Fibroblast of skin of abdomen (primary cell): ENCODE results near the gene DEDD2.

ENCODE experiments used
- DNase-seq: peaks from one replicate; pipeline ENCODE4 v3.0.0-alpha.2; 2013

The DEDD2 gene

DNA sequence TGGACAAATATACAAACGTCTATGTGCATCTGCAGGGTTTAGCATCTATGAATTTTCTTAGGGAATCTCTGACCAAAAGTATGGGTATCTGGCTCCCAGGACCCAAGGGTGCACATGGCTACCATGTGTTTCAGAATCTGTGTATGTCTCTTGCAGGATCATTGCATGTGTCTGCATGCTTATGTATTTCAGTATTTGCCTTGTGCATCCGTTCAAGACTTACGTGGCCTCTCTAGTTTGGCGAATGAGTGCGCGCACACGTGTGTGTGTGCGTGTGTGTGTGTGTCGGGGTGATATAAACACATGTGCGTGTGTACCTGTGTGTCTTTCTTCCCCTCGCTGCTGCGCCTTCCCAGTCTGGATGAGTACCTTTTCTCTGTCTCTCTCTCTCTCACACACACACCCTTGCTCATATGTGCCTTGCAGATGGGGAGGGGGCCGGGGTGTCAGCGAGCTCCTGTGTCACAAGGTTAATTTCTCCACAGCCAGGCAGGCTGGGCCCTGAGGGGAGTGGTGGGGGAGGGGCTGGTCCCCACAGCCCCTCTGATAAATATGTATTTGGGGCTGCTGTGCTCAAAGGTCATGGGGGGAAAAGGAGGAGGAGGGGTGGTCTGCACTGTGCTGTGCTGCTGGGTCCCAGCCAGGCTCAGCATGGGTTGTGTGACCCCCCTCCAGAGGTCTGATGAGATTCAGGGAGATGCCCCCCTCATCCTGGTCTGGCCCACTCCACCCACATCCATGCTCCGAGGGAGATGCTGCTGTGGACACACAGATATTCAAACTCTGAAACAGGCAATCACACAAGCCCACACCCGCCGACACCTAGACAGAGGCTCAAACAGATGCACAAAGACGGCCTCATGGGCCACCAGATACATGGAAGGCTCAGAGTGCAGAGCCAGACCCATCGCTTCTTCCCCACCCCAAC, 47.7 kb downstream of the DEDD2 start:
- DNase-seq = no peak

DNA sequence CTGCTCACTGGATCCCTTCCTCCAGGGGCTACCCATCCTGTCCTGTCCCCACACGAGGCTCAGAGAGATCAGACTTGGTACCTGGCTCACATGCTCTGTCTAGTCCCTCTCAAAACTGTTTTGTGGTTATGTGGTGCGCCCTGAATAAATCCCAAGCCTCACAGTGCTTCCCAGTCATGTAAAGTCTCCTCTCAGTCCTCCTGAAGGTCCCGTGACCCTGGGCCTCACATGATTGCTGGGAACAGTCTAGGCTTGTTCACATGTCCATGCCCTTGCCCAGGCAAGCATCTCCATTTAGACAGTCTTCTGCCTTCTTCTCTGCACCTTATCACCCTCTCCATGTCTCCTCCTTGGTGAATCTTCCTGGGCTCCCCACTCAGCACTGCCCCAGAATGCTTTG, 49.3 kb downstream of the DEDD2 start:
- no peak for DNase-seq

DNA sequence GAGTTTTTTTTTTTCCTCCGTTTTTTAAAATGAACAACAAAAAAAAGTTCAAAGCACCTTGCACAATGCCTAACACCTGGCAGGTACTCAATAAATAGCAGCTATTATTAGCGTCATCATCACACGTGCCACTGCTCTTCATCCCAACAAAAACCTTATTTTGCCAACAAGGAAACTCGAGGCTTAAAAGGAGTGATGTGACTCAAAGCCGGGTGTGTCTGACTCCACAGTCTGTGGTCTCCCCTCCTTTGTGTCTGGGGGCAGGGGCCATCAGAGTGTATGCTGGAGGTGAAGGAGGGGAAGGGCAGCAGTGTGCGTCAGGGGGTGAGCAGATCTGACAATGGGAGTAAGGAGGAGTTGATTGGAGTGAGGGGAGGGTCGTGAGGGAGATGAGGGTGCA, 51.2 kb downstream of the DEDD2 start:
- no peak for DNase-seq

DNA sequence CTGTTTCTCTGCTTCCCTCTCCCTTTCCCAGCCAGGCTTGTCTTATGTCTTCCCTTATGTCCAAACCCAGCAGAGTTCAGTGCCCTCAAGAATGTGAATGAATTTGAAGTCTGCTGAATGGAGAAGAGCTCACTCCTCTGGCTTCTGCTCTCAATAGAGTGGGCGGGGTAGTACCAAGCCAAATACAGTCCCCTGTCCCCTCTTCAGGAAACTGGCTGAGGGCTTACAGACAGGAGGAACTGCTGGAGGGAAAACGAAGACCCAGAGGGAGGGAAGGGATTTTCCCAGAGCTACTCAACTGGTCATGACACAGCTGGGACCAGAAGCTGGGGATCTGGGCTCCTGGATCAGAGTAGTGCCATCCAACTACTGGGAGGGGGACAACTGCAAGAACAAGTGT, 52.3 kb downstream of the DEDD2 start:
- no peak for DNase-seq

DNA sequence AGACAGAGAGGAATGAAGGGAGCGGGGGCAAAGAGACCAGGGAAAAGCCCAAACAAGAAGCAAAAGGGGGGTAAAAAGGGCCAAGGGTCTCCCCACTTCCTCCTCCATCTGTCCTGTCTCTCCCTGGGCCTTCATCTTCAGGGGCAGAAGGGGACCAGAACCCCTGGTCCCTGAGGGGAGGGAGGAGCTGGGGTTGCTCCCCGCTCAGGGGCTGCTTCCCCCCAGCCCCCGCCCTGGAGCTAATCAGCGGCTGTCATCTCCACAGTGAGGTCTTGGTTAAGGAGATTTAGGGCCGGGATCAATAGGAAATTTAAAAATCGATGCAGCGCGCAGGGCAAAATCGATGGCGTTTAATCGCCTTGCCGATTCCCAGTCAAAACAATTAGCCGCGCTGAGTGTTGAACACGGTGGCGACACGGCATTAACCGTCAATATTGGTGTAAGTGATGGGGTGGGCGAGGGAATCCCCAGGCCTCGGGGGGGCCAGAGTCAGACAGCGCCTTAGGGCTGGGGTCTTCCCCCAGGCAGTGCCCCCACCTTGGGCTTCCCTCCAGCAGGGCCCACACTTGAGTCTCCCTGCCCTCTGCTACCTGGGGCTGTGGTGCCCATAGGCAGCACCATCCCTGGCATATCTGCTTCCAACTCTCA, 55.7 kb downstream of the DEDD2 start:
- no peak for DNase-seq

DNA sequence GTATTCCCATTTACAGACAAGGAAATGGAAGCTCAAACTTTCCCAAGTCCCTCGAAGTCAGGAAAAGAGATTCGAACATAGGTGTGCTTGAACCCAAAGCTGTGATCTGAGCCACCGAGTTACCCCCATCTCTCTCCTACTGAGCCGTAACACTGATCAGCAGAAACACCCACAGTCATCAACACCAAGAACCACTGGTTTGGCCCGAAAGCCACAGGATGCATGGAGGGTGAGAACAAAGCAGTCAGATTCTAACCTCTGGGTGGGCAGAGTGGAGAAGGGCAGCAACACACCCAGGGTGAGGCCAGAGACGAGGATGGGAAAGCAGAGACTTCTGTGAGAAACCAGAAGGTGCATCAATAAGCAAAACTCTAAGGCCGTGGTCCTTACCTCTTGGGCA, 57.5 kb downstream of the DEDD2 start:
- no peak for DNase-seq

DNA sequence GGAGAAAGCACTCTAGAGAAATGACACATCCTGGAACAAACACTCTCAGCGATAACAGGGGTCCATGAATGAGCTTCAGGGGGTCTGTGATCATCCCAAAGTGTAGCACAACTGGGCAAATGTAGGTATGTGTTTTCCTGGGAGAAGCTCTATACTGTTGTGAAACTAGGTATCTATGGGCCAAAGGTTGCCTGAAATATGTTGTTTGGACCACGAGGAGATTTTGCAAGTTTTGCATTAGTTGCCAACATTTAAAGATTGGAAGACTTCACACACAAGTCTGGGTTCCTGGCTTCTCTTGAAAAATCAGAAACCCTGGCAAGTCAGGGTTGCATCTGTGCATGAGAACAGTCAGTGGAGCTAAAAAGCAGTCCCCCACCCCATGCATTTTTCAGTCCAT, 58.6 kb downstream of the DEDD2 start:
- no peak for DNase-seq

DNA sequence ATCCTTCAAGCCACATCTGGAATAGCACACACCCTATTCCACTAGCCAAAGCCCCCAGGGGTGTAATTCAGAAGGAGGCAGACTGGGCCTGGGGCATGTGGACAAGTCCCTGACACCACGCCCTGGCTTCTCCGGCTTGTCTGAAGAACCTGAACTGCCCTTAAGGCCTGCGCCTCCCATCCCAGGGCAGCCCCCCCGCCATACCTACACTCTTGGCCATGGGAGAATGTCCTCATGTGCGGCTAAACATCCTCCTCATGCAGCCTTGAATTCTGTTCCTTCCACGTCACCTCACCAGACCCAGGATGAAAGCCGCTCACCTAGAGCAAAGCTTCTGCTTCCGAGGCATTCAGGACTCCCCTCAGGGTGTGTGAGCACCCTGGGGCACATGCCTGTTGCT, 60.9 kb downstream of the DEDD2 start:
- DNase-seq = no peak

DNA sequence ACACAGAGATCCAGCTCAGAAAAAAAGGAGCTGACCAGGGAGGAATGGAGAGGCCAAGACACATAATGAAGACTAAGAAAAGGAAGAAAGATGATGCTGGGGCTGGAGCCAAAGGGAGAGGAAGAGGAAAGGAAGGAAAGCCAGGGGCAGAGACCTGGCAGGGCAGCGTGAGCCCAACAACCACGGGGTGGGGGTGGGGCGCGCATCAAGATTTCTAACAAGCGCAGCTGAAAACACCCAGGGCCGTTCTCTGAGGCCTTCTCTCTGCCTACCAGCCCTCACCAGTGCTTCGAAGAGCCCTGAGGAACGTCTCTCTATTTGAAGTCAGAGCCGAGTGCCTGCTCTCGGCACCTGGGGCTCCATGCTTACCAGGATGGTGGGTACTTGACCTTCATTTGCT, 61.7 kb downstream of the DEDD2 start:
- no peak for DNase-seq

DNA sequence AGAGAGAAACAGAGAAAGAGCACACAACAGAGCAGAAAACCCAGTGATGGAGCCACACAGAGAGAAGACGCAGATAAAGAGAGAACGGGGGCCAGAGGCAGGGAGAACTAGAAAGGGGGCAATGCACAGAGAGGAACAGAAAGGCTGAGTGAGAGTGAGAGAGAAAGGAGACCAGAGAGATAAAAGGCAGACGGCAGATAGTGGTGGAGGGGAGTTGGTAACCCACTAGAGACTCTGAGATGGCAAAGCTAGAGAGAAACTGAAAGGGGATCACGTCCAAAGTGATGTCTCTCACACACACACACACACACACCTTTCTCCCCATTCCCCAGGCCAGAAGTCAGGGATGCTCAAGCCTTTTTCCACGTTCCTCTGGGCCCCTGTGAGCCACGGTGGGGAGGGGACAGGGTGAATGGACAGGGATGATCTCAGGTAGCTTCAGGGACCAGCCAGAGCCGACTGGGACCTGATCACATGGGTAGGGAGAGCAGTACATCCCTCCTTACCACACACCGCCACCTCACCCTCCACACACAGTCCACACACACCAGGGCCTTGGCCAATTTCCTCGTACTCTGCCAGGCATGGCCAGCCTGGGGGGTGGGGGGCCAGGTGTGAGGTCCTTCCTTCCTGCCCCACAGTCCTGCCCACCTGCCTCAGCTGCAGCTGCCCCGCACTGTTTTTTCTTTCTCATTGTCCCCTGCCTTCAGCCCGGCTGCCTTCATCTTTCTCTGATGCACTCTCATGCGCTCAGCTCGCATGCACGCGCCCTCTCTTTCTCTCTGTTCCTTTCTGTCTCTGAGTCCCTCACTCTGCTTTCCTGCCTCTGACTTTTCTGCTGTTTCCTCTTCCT, 62.8 kb downstream of the DEDD2 start:
- no peak for DNase-seq

DNA sequence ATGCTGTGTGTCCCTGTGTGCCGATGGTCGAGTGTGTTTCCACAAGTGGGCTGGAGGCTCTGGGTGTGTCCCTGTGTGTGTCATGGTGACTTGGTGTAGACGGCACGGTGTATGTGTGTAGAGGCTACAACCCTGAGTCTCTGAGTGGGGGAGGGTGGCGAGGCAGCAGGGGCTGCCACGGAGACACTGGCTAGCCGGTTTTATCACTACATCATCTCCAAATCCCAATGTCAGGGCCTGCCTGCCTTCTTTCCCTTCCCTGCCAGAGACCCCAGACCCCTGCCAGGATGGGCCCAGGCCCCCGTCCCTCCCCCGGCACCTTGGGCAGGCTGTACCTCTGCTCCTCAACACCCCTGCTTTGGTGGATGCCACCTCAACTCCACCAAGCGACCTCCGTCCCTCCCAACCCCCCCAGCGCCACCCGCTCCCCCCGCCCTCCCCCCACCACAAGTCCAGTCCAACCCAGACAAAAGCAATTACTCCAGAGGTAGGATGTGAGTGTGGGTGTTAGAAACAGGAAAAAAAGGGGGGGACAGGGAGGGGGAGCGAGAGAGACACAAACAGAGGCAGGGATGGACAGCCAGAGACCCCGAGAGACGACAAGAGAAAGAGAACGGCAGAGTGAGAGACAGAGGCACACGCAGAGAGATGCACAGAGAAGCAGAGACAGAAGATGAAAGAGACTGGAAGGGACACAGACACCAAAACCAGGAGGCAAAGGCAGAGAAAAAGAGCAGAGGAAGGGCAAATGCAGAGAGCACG, 63.6 kb downstream of the DEDD2 start:
- DNase-seq = no peak

DNA sequence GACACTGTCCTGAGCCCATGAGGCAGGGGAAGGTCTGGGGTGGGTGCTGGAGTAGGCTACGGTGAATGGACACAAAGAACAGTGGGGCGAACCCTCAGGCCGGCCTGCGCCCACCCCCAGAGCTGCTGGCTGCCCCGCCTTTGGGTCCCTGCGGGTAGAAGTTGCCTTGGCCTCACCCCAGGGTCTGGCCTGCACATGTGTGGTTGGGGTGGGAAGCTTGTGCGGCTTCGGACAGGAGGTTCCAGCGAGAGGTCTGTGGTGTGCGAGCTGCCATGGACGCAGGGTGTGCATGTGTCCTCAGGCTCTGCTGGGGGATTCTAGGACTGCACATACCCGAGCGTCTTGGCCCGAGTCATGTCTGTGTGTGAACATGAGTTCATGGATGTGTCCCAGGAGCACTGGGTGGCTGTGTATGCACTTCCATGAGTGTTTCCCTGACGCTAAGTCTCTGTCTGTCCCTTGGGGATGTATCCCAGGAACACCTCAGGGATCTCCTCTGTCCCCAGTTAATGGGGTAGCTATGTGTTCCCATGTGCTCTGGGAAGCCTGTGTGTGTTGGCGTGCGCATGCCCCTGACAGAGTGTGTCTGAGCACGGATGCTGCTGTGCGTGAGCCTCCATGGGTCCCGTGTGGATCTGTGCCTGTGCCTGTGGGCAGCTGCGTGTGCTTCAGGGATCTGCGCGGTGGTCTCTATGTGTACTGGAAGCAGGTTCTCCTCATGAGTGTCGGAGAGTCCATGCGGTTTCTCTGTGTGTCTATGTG, 64.4 kb downstream of the DEDD2 start:
- DNase-seq = no peak

DNA sequence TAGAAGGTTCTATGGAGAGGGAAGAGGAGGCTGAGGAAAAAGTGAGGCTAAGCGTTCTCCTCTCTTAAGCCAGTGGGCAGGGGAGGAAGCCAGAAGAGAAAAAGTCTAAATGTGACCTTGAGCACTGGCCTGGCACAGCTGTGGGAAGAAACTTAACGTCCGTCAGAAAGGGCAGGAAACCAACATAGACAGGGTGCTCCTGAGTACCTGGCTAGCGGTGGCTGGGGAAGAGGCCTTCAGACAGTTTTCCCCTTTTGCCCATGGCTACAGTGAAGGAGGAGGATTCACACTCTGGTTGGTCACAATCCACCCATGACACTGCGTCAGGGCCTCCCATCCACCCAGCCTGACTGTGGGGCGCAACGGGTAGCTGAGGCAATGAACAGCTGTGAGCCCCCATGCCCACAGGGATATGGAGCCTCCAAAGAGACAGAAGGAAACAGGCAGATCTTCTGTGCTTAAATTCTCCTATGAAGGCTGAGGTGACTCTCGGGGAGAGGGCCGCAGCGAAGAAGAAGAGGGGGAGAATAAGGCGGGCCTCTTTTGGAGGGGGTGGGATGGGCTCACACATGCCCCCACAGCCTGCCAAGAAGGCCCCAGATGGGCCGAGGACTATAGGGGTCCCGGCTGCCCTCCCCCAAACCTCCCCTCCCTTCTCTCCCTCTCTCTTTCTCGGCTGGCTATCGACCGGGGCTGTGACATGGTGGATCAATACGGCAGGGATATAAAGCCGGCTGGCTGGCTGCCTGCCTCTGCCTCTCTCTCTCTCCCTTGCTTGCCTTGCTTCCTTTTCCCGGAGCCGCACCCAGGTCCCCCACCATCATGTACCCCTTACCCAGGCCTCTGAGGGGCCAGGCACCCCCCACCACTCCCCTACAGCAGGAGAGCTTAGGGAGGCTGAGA, 65.4 kb downstream of the DEDD2 start:
- no peak for DNase-seq

DNA sequence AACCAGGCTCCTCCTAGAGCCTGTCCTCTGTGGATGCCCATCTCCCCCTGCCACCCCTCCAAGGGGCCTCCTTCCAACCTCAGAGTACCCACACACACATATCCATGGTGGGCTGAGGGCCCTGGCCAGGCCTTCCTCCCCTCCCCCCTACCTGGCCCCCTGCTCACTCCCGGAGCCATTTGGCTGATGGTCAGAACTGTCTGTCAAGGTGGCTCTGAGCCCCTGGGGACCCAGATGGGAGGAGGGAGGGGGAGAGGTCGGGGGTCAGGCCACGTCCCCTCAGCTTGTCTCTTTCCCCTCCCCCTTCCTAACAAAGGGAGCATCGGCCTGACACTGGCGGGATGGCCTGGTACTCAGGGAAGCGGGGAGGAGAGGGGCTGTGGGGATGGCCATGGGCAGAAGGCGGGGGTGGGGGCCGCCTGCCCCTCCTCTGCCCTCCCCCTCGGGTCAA, 66.5 kb downstream of the DEDD2 start:
- DNase-seq = no peak

DNA sequence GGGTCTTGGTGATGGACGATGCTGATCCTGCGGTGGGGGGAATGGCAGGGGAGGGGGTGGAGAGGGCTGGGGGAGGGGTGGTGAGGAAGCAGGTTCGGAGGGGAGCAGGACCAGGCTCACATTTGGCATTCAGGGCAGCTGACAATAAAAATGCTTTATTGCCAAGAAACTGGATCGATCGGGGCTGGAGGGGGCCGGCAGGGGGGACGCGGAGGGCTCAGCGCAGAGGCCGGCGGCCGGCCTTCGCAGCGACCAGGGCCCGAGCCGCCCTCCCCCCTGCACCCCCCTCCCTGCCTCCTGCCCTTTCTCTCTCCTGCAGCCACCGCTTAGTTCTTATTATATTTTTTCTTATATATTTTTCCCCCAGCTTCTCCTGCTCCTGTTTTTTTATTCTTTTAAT, 67.1 kb downstream of the DEDD2 start:
- no peak for DNase-seq

DNA sequence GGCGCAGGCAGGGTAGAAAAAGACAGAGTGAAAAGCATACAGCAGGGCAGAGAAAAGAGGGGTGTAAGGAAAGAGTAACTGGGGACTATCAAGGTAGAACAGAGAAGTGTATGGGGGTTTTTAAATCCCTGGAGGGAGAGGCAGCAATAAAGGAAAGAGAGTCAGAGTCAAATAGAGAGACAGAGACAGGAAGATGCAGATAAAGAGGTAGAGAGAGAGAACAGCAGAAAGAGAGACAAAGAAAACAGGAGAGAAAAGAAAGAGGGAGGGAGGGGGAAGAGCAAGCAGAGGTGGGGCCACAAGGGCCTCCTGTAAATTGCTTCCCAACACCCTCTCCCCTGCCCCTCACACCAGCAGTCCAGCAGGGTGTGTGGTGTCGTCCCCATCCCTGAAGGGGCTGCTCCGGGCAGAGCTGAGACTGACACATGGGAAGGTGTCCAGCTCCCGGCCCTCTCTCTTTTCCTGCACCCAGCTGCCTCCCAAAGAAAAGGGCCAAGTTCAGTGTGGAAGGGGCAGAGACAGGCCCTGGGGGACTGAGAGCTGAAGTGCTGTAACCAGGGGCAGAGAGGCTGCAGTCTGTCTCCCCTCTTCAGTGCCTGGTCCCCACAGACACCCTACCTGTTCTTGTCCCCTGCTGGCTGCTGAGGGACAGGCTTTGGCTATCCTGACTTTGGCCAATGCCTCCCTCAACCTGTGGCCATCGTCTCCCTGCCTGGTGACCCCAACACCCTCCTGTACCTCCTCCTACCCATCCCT, 67.9 kb downstream of the DEDD2 start:
- DNase-seq = no peak
